ENCODE measurements around the gene CEP70. TPM values are rescaled to one million over a fixed set of nuclear protein-coding genes. Genes with fewer than 3 reads are reported as not detected.
"Not testable (repeated sequence)": the region's sequence is repeated elsewhere in the genome, so short reads cannot be mapped to it uniquely, and the experiment has no call there.

Gene CEP70
- polyA plus RNA-seq, 1 donor from 2014 or later, result 6.1 TPM

DNA sequence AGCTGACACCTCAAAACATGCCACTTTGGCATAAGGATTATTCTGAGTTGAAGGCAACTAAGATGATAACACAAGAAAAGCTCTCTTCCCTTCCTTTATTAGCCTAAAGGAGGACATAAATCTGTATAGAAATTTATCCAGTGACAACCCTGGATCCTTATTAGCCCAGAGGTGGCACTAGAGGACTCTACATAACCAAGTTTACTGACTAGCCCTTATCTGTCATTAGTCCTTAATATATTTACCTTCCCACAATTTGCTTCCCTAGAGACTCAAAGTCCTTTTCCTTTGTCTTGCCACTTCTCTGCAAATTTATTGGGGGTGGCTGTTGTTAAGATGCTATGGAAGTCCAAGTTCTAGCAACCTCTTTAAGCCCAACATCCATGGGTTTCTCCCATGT lies 26.7 kb downstream of the CEP70 start:
- no peak overlapping the region for H3K27ac Mint-ChIP-seq
- peaks cover 3% of the 10 kb centered on the region for H3K27me3 Mint-ChIP-seq
- H3K4me3 Mint-ChIP-seq, result no peak overlapping the region
- peaks cover 0 to 5% (median 3%) of the 10 kb centered on the region in 3 donors for H3K9me3 Mint-ChIP-seq
- H3K4me1 Mint-ChIP-seq, result peaks cover 4 to 12% (median 6%) of the 10 kb centered on the region in 3 donors
- peaks cover 6% of the 10 kb centered on the region for H3K36me3 Mint-ChIP-seq

DNA sequence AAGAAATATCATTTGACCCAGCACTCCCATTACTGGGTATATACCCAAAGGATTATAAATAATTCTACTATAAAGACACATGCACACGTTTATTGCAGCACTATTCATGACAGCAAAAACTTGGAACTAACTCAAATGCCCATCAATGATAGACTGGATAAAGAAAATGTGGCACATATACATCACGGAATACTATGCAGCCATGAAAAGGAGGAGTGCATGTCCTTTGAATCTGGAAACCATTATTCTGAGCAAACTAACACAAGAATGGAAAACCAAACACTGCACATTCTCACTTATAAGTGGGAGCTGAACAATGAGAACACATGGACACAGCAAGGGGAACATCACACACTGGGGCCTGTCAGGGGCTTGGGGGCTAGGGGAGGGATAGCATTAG lies 27.8 kb downstream of the CEP70 start:
- H3K27me3 Mint-ChIP-seq, H3K4me1 Mint-ChIP-seq, H3K9me3 Mint-ChIP-seq, H3K36me3 Mint-ChIP-seq, H3K27ac Mint-ChIP-seq, H3K4me3 Mint-ChIP-seq: not testable (repeated sequence)

DNA sequence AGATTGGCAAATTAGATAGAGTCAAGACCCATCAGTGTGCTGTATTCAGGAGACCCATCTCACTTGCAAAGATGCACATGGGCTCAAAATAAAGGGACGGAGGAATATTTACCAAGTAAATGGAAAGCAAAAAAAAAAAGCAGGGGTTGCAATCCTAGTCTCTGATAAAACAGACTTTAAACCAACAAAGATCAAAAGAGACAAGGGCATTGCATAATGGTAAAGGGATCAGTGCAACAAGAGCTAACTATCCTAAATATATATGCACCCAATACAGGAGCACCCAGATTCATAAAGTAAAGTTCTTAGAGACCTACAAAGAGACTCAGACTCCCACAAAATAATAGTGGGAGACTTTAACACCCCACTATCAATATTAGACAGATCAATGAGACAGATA lies 31.2 kb downstream of the CEP70 start:
- H3K36me3 Mint-ChIP-seq, result peaks cover 16% of the 10 kb centered on the region
- peaks cover 3 to 14% (median 3%) of the 10 kb centered on the region in 3 donors for H3K9me3 Mint-ChIP-seq
- H3K27ac Mint-ChIP-seq, H3K27me3 Mint-ChIP-seq, H3K4me3 Mint-ChIP-seq: not testable (repeated sequence)
- peaks cover 0 to 10% (median 2%) of the 10 kb centered on the region in 3 donors for H3K4me1 Mint-ChIP-seq

DNA sequence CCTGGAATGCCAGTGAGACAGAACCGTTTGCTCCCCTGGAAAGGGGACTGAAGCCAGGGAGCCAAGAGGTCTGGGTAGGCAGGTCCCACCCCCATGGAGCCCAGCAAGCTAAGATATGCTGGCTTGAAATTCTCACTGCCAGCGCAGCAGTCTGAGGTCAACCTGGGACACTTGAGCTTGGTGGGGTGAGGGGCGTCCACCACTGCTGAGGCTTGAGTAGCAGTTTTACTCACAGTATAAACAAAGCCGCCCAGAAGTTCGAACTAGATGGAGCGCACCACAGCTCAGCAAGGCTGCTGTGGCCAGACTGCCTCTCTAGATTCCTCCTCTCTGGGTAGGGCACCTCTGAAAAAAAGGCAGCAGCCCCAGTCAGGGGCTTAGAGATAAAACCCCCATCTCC lies 33.6 kb downstream of the CEP70 start:
- H3K36me3 Mint-ChIP-seq, result peaks cover 28% of the 10 kb centered on the region
- H3K27ac Mint-ChIP-seq, result no peak overlapping the region
- H3K9me3 Mint-ChIP-seq, result peaks cover 4 to 17% (median 13%) of the 10 kb centered on the region in 3 donors
- no peak overlapping the region for H3K4me3 Mint-ChIP-seq
- H3K27me3 Mint-ChIP-seq, result peaks cover 2% of the 10 kb centered on the region
- H3K4me1 Mint-ChIP-seq, result peaks cover 0 to 10% (median 2%) of the 10 kb centered on the region in 3 donors

DNA sequence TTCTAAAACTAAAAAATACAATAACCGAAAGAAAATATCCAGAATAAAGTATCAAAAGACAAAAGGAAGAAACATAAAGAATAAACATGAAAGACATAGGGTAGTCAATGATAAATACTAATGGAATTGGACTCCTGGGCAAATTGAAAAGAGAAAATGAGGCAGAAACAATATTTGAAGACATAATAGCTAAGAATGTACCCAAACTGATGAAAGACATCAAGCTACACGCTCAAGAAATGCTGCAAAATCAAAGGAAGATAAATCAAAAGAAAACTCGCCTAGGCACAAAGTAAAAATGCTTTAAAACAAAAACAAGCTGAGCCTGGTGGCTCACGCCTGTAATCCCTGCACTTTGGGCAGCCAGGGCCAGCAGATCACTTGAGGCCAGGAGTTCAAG lies 34.9 kb downstream of the CEP70 start:
- no peaks in the 10 kb centered on the region for H3K27me3 Mint-ChIP-seq
- peaks cover 5 to 20% (median 20%) of the 10 kb centered on the region in 3 donors for H3K9me3 Mint-ChIP-seq
- H3K36me3 Mint-ChIP-seq, result peaks cover 38% of the 10 kb centered on the region
- peaks cover 0 to 2% (median 0%) of the 10 kb centered on the region in 3 donors for H3K4me1 Mint-ChIP-seq
- H3K27ac Mint-ChIP-seq, result no peak overlapping the region
- H3K4me3 Mint-ChIP-seq, result no peak overlapping the region

DNA sequence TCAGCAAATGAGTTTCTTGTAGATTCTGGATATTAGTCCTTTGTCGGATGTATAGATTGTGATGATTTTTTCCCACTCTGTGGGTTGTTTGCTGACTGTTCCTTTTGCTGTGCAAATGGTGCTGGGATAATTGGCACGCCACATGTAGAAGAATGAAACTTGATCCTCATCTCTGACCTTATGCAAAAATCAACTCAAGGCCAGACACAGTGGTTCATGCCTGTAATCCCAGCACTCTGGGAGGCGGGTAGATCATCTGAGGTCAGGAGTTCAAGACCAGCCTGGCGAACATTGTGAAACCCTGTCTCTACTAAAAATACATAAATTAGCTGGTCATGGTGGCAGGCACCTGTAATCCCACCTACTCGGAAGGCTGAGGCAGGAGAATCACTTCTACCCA lies 39.3 kb downstream of the CEP70 start:
- not testable (repeated sequence) for H3K4me1 Mint-ChIP-seq, H3K27ac Mint-ChIP-seq, H3K27me3 Mint-ChIP-seq, H3K4me3 Mint-ChIP-seq
- Mint-ChIP-seq H3K36me3 (peaks cover 48% of the 10 kb centered on the region), H3K9me3 (peaks cover 6 to 34% (median 30%) of the 10 kb centered on the region in 3 donors)

DNA sequence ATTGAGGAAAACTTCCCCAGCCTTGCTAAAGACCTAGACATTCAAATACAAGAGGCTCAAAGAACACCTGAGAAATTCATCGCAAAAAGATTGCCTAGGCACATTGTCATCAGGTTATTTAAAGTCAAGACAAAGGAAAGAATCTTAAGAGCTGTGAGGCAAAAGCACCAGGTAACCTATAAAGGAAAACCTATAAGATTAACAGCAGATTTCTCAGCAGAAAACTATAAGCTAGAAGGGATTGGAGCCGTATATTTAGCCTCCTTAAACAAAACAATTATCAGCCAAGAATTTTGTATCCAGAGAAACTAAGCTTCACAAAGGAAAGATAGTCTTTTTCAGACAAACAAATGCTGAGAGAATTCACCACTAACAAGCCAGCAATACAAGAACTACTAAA lies 43.1 kb downstream of the CEP70 start:
- H3K4me3 Mint-ChIP-seq, H3K4me1 Mint-ChIP-seq, H3K27ac Mint-ChIP-seq, H3K27me3 Mint-ChIP-seq: not testable (repeated sequence)
- peaks cover 11 to 44% (median 27%) of the 10 kb centered on the region in 3 donors for H3K9me3 Mint-ChIP-seq
- H3K36me3 Mint-ChIP-seq, result peaks cover 65% of the 10 kb centered on the region

DNA sequence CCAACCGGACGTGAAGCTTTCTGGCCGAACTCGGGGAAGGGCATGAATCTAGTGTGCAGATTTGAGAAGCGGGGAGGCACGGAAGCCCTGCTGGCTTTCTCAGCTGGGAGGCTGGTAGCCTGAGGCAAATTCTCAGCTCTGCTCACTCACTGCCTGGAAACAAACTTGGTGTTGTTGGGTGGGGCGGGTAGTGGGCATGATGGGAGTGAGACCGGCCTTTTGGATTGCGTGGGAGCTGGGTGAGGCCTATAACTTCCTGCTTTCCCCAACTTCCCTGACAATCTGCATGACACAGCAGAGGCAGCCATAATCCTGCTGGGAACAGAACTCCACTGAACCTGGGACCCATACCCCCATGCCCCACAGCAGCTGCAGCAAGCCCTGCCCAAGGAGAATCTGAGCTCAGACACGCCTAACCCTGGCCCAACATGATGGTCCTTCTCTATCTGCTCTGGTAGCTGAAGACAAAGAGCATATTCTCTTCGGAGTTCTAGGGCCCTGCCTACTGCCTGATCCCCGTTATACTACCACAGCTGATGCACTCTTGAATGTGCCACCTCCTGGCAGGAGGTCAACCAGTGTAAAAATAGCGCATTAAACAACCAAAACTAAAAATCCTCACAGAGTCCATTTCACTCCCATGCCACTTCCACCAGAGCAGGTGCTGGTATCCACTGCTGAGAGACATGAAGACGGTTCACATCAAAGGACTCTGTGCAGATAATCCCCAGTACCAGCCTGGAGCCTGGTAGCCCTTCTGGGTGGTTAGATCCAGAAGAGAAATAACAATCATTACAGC lies 44.7 kb downstream of the CEP70 start:
- H3K27me3 Mint-ChIP-seq, result no peaks in the 10 kb centered on the region
- H3K36me3 Mint-ChIP-seq, result peaks cover 56% of the 10 kb centered on the region
- H3K4me1 Mint-ChIP-seq, result peaks cover 0 to 6% (median 3%) of the 10 kb centered on the region in 3 donors
- peaks cover 12 to 41% (median 23%) of the 10 kb centered on the region in 3 donors for H3K9me3 Mint-ChIP-seq
- H3K27ac Mint-ChIP-seq, result peak overlapping the region in 1 of 3 donors; percentile 41
- H3K4me3 Mint-ChIP-seq, result peak overlapping the region in 1 of 4 donors; percentile 6

DNA sequence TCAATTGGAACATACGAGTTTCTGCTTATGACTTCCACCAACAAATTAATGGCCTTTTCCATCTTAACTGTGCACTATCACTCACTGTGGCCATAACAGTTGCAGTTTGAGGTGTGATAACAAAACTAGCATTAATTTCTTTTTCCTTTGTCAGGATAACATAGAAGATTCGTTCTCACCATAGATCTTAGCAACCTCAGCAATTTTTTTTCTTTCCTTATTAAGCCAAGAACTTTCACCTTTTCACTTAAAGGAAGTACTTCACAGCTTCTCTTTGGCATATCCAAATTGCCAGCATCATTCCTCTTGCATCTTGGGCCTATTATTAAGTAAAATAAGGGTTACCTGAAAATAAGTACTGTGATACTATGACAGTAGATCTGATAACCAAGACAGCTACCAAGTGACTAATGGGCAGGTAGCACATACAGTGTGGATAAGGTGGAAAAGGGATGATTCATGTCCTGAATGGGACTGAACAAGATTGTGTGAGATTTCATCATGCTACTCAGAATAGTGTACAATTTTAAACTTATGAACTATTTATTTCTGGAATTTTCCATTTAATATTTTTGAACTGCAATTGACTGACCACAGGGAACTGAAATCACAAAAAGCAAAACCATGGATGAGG lies 46.6 kb downstream of the CEP70 start:
- H3K27ac Mint-ChIP-seq, result no peak overlapping the region
- H3K36me3 Mint-ChIP-seq, result peaks cover 46% of the 10 kb centered on the region
- peaks cover 12 to 43% (median 22%) of the 10 kb centered on the region in 3 donors for H3K9me3 Mint-ChIP-seq
- H3K4me1 Mint-ChIP-seq, result peaks cover 0 to 1% (median 0%) of the 10 kb centered on the region in 3 donors
- H3K27me3 Mint-ChIP-seq, result no peaks in the 10 kb centered on the region
- no peak overlapping the region for H3K4me3 Mint-ChIP-seq

DNA sequence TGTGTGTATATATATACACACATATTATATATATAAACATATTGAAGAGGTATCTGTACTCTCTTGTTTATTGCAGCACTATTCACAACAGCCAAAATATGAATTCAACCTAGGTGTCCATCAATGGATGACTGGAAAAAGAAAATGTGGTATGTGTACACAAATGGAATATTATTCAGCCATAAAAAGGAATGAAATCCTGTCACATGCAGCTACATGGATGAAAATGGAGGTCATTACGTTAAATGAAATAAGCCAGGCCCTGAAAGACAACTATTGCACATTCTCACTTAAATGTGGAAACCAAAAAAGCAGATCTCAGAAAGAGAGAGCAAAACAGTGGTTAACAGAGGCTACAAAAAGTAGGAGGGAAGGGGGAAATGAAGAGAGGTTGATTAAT lies 49.5 kb downstream of the CEP70 start:
- no peaks in the 10 kb centered on the region for H3K4me1 Mint-ChIP-seq
- peaks cover 49% of the 10 kb centered on the region for H3K36me3 Mint-ChIP-seq
- H3K27ac Mint-ChIP-seq, result no peak overlapping the region
- H3K9me3 Mint-ChIP-seq, result peaks cover 16 to 44% (median 32%) of the 10 kb centered on the region in 3 donors
- H3K4me3 Mint-ChIP-seq, result no peak overlapping the region
- H3K27me3 Mint-ChIP-seq, result no peaks in the 10 kb centered on the region

DNA sequence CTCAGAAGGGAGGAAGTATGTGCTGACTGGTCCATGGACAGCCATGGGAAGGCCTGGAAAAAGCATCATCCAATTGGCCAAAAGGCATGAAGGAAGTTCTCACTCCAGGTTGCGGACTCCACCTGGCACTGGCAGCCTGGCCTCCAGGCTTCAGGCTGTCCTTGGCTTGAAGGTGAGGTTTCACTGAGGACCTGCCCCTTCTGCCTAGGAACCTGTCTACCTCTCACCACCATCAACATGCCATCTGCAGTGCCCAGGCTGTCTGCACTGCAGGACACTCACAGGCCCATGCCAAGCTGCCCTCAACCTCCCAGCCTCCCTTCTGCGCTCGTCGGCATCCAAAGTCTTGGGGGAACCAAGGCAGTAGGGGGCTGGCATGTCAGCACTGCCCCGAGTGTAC lies 51.1 kb downstream of the CEP70 start:
- Mint-ChIP-seq H3K36me3 (peaks cover 38% of the 10 kb centered on the region), H3K27me3 (no peaks in the 10 kb centered on the region), H3K4me1 (no peaks in the 10 kb centered on the region), H3K4me3 (no peak overlapping the region), H3K9me3 (peaks cover 17 to 41% (median 38%) of the 10 kb centered on the region in 3 donors), H3K27ac (peak overlapping the region in 1 of 3 donors; percentile 86)

DNA sequence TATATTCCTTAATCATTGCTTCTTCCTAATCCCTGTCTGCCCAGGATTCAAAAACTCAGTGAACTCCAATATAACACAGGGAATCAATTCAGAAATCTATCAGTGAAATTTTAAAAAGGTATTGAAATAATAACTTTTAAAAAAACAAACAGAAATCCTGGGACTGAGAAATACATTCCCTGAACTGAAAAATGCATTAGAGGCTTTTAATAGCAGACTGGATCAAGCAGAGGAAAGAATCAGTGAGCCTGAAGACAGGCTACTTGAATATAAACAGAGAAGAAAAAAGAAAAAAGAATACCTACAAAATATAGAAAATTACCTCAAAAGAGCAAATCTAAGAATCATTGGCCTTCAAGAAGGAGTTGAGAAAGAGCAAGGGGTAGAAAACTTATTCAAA lies 54.7 kb downstream of the CEP70 start:
- Mint-ChIP-seq H3K27me3 (no peaks in the 10 kb centered on the region), H3K4me3 (no peak overlapping the region), H3K4me1 (no peaks in the 10 kb centered on the region), H3K9me3 (peaks cover 17 to 25% (median 23%) of the 10 kb centered on the region in 3 donors), H3K36me3 (peaks cover 25% of the 10 kb centered on the region), H3K27ac (no peak overlapping the region)

DNA sequence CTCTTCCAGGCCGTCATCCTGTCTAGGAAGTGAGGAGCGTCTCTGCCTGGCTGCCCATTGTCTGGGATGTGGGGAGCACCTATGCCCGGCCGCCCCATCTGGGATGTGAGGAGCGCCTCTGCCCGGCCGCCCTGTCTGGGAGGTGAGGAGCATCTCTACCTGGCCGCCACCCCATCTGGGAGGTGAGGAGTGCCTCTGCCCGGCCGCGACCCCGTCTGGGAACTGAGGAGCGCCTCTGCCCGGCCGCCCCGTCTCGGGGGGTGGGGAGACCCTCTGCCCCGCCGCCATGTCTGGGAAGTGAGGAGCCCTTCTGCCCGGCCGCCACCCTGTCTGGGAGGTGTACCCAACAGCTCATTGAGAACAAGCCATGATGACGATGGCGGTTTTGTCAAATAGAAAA lies 72.6 kb downstream of the CEP70 start:
- not testable (repeated sequence) for H3K4me1 Mint-ChIP-seq, H3K9me3 Mint-ChIP-seq, H3K27ac Mint-ChIP-seq, H3K4me3 Mint-ChIP-seq, H3K27me3 Mint-ChIP-seq
- H3K36me3 Mint-ChIP-seq, result peaks cover 20% of the 10 kb centered on the region

DNA sequence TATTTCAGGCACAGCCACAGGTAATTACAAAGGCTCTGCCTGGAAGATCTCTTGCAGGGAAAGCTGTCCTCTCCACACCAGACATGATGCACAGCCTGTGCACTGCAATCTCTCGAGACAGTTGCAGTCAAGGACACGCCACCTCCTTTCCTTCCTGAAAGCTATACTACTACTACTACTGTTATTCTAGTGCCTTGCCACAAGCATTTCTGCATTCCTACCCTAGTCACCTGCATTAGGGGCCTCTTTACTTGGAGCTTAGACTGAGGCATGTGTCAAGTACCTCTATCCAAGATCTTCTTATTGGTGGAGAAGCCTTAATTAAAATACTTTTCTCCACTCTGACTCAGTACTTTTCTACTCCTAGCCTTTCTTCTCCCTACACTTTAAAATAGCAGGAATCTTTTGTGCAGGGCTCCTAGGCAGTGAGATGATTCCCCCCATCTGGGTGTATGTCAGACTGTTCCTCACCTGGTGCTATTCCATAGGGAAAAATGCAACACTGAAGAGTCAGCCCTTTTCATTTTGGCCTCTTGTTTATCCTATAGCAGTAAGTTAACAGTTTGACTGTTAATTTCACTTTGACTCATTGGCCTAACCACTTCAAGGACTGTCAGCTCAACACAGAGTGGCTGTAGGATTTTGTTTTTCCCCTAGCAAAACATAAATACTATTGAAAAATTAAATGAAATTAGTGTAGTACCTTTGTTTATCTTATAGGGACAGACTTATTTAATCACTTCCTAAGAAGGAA lies 80.8 kb downstream of the CEP70 start:
- Mint-ChIP-seq H3K4me1 (no peaks in the 10 kb centered on the region), H3K36me3 (peaks cover 13% of the 10 kb centered on the region), H3K4me3 (no peak overlapping the region), H3K27ac (no peak overlapping the region), H3K27me3 (no peaks in the 10 kb centered on the region), H3K9me3 (peaks cover 0 to 2% (median 0%) of the 10 kb centered on the region in 3 donors)

DNA sequence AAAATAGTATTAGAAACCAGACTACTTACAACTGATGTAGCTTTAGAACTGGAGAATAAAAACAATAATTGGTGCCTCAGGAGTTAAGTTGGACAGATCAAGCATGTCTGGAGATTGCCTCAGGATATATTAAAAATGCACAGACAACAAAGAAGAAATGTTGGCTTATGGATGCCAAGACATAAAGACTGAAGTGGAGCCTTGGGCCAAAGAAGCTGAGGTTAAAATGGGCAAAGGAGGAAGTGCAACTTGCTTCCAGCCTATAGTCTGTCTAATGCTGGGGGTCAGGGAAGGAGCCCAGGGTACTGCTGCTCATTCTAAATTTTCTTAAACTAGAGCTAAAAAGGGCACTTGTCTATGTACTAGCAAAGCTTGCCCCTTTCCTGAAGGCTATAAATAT lies 82.1 kb downstream of the CEP70 start:
- Mint-ChIP-seq H3K27ac (no peak overlapping the region), H3K9me3 (peaks cover 0 to 2% (median 0%) of the 10 kb centered on the region in 3 donors), H3K4me3 (no peak overlapping the region), H3K36me3 (peaks cover 10% of the 10 kb centered on the region), H3K4me1 (no peaks in the 10 kb centered on the region), H3K27me3 (no peaks in the 10 kb centered on the region)
